ENCODE measurements around the gene UTP14A. TPM values are rescaled to one million over a fixed set of nuclear protein-coding genes. Genes with fewer than 3 reads are reported as not detected.
"Not testable (repeated sequence)": the region's sequence is repeated elsewhere in the genome, so short reads cannot be mapped to it uniquely, and the experiment has no call there.

The UTP14A gene
- 18.7 and 23.3 TPM in 2 replicates for total RNA-seq
- polyA plus RNA-seq (2012) = 13.8 TPM

GRCh38 chrX:129905787-129906580, at the start of gene UTP14A:
UTP14A (plus strand) TSS chrX:129906164; CDS start chrX:129906211, 47 bp downstream.
- peak; percentile 91 for DNase-seq (ENCODE audit: low read depth)

- not testable (repeated sequence) for DNase-seq (ENCODE audit: low read depth)
Observed at GRCh38 chrX:129859134-129859533, 46.8 kb upstream of the UTP14A start.

GRCh38 chrX:129866321-129866720, 39.6 kb upstream of the UTP14A start:
- DNase-seq (ENCODE audit: low read depth) = not testable (repeated sequence)

- no peak for DNase-seq (ENCODE audit: low read depth)
Observed at GRCh38 chrX:129872524-129872923, 33.4 kb upstream of the UTP14A start.

GRCh38 chrX:129875669-129876068, 30.3 kb upstream of the UTP14A start:
- DNase-seq (ENCODE audit: low read depth) = peak; percentile 82

GRCh38 chrX:129876771-129877305, 29.1 kb upstream of the UTP14A start:
- peak; percentile 74 for DNase-seq (ENCODE audit: low read depth)

GRCh38 chrX:129877401-129877800, 28.6 kb upstream of the UTP14A start:
- DNase-seq (ENCODE audit: low read depth) = no peak

GRCh38 chrX:129900054-129900453, 5.9 kb upstream of the UTP14A start:
- peak; percentile 9 for DNase-seq (ENCODE audit: low read depth)

GRCh38 chrX:129908636-129909035, 2.7 kb downstream of the UTP14A start:
- DNase-seq (ENCODE audit: low read depth) = no peak

- peak; percentile 75 for DNase-seq (ENCODE audit: low read depth)
Observed at GRCh38 chrX:129925305-129926092, 19.5 kb downstream of the UTP14A start.

- DNase-seq (ENCODE audit: low read depth) = no peak
Observed at GRCh38 chrX:129930941-129931410, 25.0 kb downstream of the UTP14A start.

GRCh38 chrX:129931411-129932015, 25.5 kb downstream of the UTP14A start:
- peak; percentile 92 for DNase-seq (ENCODE audit: low read depth)

GRCh38 chrX:129932016-129932820, 26.3 kb downstream of the UTP14A start:
- peak; percentile 87 for DNase-seq (ENCODE audit: low read depth)

- peak; percentile 25 for DNase-seq (ENCODE audit: low read depth)
Observed at GRCh38 chrX:129932821-129933321, 26.9 kb downstream of the UTP14A start.

- DNase-seq (ENCODE audit: low read depth) = no peak
Observed at GRCh38 chrX:129933700-129934099, 27.7 kb downstream of the UTP14A start.

- DNase-seq (ENCODE audit: low read depth) = no peak
Observed at GRCh38 chrX:129934461-129934860, 28.5 kb downstream of the UTP14A start.

- DNase-seq (ENCODE audit: low read depth) = no peak
Observed at GRCh38 chrX:129934952-129935351, 29.0 kb downstream of the UTP14A start.

- no peak for DNase-seq (ENCODE audit: low read depth)
Observed at GRCh38 chrX:129938081-129938480, 32.1 kb downstream of the UTP14A start.

GRCh38 chrX:129939986-129940385, 34.0 kb downstream of the UTP14A start:
- DNase-seq (ENCODE audit: low read depth) = no peak

GRCh38 chrX:129940721-129941120, 34.8 kb downstream of the UTP14A start:
- DNase-seq (ENCODE audit: low read depth) = no peak

All from myocyte (in vitro differentiated cells).